Neural cell (in vitro differentiated cells): Measurements from ENCODE around the gene NRCAM.

Experiments used
- EZH2 ChIP-seq: fragments of 200-600, 300-800 bp; shearing (Covaris generic), sonication (generic); IDR thresholded peaks from 2 replicates; pipeline ENCODE4 v1.6.1; 2014; ENCODE audit warnings: antibody characterized with exemption, low read length, borderline replicate concordance, mild to moderate bottlenecking; ENCODE audit not compliant: insufficient read depth, poor library complexity, severe bottlenecking
- MXI1 ChIP-seq: fragments of 450-650 bp; conservative IDR thresholded peaks from 2 replicates; pipeline ENCODE4 v1.6.1; 2014; ENCODE audit warnings: antibody characterized with exemption, mild to moderate bottlenecking; ENCODE audit not compliant: poor library complexity, severe bottlenecking
- TF ChIP-seq, protein P1 (sequence below): fragments of 450-650 bp; IDR thresholded peaks from 2 replicates; pipeline ENCODE4 v1.5.1; 2014; ENCODE audit warnings: antibody characterized with exemption, mild to moderate bottlenecking, moderate library complexity; ENCODE audit not compliant: poor library complexity, severe bottlenecking
- TF ChIP-seq, protein P2 (sequence below): IDR thresholded peaks from 2 replicates; pipeline ENCODE4 v1.6.1; 2012; ENCODE audit warnings: borderline replicate concordance

GRCh38 chr7:108380517-108380916 is 75.7 kb downstream of the NRCAM start:
- TF ChIP-seq MXI1 (no peak), EZH2 (no peak)
- TF ChIP-seq, protein P1, sequence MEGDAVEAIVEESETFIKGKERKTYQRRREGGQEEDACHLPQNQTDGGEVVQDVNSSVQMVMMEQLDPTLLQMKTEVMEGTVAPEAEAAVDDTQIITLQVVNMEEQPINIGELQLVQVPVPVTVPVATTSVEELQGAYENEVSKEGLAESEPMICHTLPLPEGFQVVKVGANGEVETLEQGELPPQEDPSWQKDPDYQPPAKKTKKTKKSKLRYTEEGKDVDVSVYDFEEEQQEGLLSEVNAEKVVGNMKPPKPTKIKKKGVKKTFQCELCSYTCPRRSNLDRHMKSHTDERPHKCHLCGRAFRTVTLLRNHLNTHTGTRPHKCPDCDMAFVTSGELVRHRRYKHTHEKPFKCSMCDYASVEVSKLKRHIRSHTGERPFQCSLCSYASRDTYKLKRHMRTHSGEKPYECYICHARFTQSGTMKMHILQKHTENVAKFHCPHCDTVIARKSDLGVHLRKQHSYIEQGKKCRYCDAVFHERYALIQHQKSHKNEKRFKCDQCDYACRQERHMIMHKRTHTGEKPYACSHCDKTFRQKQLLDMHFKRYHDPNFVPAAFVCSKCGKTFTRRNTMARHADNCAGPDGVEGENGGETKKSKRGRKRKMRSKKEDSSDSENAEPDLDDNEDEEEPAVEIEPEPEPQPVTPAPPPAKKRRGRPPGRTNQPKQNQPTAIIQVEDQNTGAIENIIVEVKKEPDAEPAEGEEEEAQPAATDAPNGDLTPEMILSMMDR, result no peak
- TF ChIP-seq, protein P2, sequence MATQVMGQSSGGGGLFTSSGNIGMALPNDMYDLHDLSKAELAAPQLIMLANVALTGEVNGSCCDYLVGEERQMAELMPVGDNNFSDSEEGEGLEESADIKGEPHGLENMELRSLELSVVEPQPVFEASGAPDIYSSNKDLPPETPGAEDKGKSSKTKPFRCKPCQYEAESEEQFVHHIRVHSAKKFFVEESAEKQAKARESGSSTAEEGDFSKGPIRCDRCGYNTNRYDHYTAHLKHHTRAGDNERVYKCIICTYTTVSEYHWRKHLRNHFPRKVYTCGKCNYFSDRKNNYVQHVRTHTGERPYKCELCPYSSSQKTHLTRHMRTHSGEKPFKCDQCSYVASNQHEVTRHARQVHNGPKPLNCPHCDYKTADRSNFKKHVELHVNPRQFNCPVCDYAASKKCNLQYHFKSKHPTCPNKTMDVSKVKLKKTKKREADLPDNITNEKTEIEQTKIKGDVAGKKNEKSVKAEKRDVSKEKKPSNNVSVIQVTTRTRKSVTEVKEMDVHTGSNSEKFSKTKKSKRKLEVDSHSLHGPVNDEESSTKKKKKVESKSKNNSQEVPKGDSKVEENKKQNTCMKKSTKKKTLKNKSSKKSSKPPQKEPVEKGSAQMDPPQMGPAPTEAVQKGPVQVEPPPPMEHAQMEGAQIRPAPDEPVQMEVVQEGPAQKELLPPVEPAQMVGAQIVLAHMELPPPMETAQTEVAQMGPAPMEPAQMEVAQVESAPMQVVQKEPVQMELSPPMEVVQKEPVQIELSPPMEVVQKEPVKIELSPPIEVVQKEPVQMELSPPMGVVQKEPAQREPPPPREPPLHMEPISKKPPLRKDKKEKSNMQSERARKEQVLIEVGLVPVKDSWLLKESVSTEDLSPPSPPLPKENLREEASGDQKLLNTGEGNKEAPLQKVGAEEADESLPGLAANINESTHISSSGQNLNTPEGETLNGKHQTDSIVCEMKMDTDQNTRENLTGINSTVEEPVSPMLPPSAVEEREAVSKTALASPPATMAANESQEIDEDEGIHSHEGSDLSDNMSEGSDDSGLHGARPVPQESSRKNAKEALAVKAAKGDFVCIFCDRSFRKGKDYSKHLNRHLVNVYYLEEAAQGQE, result no peak
